ENCODE measurements around the gene SENP1. TPM values are rescaled to one million over a fixed set of nuclear protein-coding genes. Genes with fewer than 3 reads are reported as not detected.
"Not testable (repeated sequence)": the region's sequence is repeated elsewhere in the genome, so short reads cannot be mapped to it uniquely, and the experiment has no call there.

SENP1 gene
- total RNA-seq (2014; rRNA removed; shearing (Covaris generic); ENCODE audit: low replicate concordance) = 15.6 and 16.3 TPM in 2 replicates

GRCh38 chr12:48105867-48106680 is at the start of gene SENP1:
TSS of gene SENP1 (minus strand) at chr12:48106079. CDS start at chr12:48101472, 4,607 bp downstream.
- Histone ChIP-seq H3K4me3 (peak within 1 kb of the TSS; percentile 69), H3K9me3 (no peaks in the 10 kb centered on the region), H3K27me3 (no peaks in the 10 kb centered on the region), H3K36me3 (0 out of 2 replicates have a peak, but pooled peaks cover 2% of the 10 kb centered on the region)
- peak; percentile 92 for DNase-seq

- peaks cover 51% of the 10 kb centered on the region for H3K36me3 ChIP-seq
- H3K4me3 ChIP-seq = no peak overlapping the region
Measured at GRCh38 chr12:48151103-48151771, 45.4 kb upstream of the SENP1 start.

GRCh38 chr12:48145981-48146380 is 40.1 kb upstream of the SENP1 start:
- H3K27me3 ChIP-seq = no peaks in the 10 kb centered on the region
- no peak for DNase-seq
- H3K36me3 ChIP-seq = peaks cover 52% of the 10 kb centered on the region
- no peaks in the 10 kb centered on the region for H3K9me3 ChIP-seq
- no peak overlapping the region for H3K4me3 ChIP-seq

More at GRCh38 chr12:48151103-48151771, 45.4 kb upstream of the SENP1 start:
- no peaks in the 10 kb centered on the region for H3K27me3 ChIP-seq
- H3K9me3 ChIP-seq = no peaks in the 10 kb centered on the region
- no peak for DNase-seq

- H3K9me3 ChIP-seq = no peaks in the 10 kb centered on the region
- no peaks in the 10 kb centered on the region for H3K27me3 ChIP-seq
- no peak overlapping the region for H3K4me3 ChIP-seq
- H3K36me3 ChIP-seq = peaks cover 35% of the 10 kb centered on the region
- DNase-seq = no peak
Measured at GRCh38 chr12:48143898-48144297, 38.0 kb upstream of the SENP1 start.

GRCh38 chr12:48142818-48143674 is 37.2 kb upstream of the SENP1 start:
- DNase-seq = no peak
- Histone ChIP-seq H3K27me3 (no peaks in the 10 kb centered on the region), H3K36me3 (peaks cover 37% of the 10 kb centered on the region), H3K9me3 (no peaks in the 10 kb centered on the region), H3K4me3 (no peak overlapping the region)

- H3K36me3 ChIP-seq = peaks cover 27% of the 10 kb centered on the region
- no peaks in the 10 kb centered on the region for H3K9me3 ChIP-seq
- H3K4me3 ChIP-seq = no peak overlapping the region
- DNase-seq = no peak
- no peaks in the 10 kb centered on the region for H3K27me3 ChIP-seq
Measured at GRCh38 chr12:48135027-48135426, 29.1 kb upstream of the SENP1 start.

GRCh38 chr12:48132826-48133225 is 26.9 kb upstream of the SENP1 start:
- H3K4me3 ChIP-seq = no peak overlapping the region
- no peaks in the 10 kb centered on the region for H3K9me3 ChIP-seq
- no peaks in the 10 kb centered on the region for H3K27me3 ChIP-seq
- no peak for DNase-seq
- peaks cover 24% of the 10 kb centered on the region for H3K36me3 ChIP-seq

- Histone ChIP-seq H3K9me3 (no peaks in the 10 kb centered on the region), H3K4me3 (no peak overlapping the region), H3K27me3 (no peaks in the 10 kb centered on the region), H3K36me3 (peaks cover 36% of the 10 kb centered on the region)
- DNase-seq = no peak
Measured at GRCh38 chr12:48131517-48131916, 25.6 kb upstream of the SENP1 start.

- H3K4me3 ChIP-seq = no peak overlapping the region
- no peaks in the 10 kb centered on the region for H3K27me3 ChIP-seq
- no peak for DNase-seq
- peaks cover 37% of the 10 kb centered on the region for H3K36me3 ChIP-seq
- H3K9me3 ChIP-seq = no peaks in the 10 kb centered on the region
Measured at GRCh38 chr12:48129376-48129775, 23.5 kb upstream of the SENP1 start.

GRCh38 chr12:48128800-48129199 is 22.9 kb upstream of the SENP1 start:
- Histone ChIP-seq H3K9me3 (no peaks in the 10 kb centered on the region), H3K36me3 (peaks cover 40% of the 10 kb centered on the region), H3K27me3 (no peaks in the 10 kb centered on the region), H3K4me3 (no peak overlapping the region)
- no peak for DNase-seq

GRCh38 chr12:48126953-48127630 is 21.2 kb upstream of the SENP1 start:
- Histone ChIP-seq H3K9me3 (no peaks in the 10 kb centered on the region), H3K36me3 (peaks cover 41% of the 10 kb centered on the region), H3K4me3 (no peak overlapping the region), H3K27me3 (no peaks in the 10 kb centered on the region)
- DNase-seq = no peak

GRCh38 chr12:48125985-48126384 is 20.1 kb upstream of the SENP1 start:
- Histone ChIP-seq H3K36me3 (peaks cover 36% of the 10 kb centered on the region), H3K9me3 (no peaks in the 10 kb centered on the region), H3K4me3 (no peak overlapping the region), H3K27me3 (no peaks in the 10 kb centered on the region)
- no peak for DNase-seq

- H3K9me3 ChIP-seq, H3K27me3 ChIP-seq, H3K4me3 ChIP-seq, DNase-seq: not testable (repeated sequence)
- H3K36me3 ChIP-seq = peaks cover 33% of the 10 kb centered on the region
Measured at GRCh38 chr12:48125542-48125941, 19.7 kb upstream of the SENP1 start.

GRCh38 chr12:48123169-48123568 is 17.3 kb upstream of the SENP1 start:
- DNase-seq = no peak
- Histone ChIP-seq H3K36me3 (peaks cover 27% of the 10 kb centered on the region), H3K27me3 (no peaks in the 10 kb centered on the region), H3K4me3 (no peak overlapping the region), H3K9me3 (no peaks in the 10 kb centered on the region)

GRCh38 chr12:48122065-48122834 is 16.4 kb upstream of the SENP1 start:
- Histone ChIP-seq H3K9me3 (no peaks in the 10 kb centered on the region), H3K27me3 (no peaks in the 10 kb centered on the region), H3K4me3 (no peak overlapping the region), H3K36me3 (peaks cover 20% of the 10 kb centered on the region)
- DNase-seq = no peak

GRCh38 chr12:48121522-48121921 is 15.6 kb upstream of the SENP1 start:
- Histone ChIP-seq H3K36me3 (peaks cover 13% of the 10 kb centered on the region), H3K27me3 (no peaks in the 10 kb centered on the region), H3K9me3 (no peaks in the 10 kb centered on the region), H3K4me3 (no peak overlapping the region)
- no peak for DNase-seq
